HG03460 (cell line): ENCODE results near the gene CXCL8.
"Not testable (repeated sequence)": the region's sequence is repeated elsewhere in the genome, so short reads cannot be mapped to it uniquely, and the experiment has no call there.

Experiments used
- ATAC-seq: cut with Tn5 transposase; IDR thresholded peaks from one replicate; pipeline ENCODE4 v1.9.1; 2021; ENCODE audit not compliant: unreplicated experiment

The CXCL8 gene

DNA sequence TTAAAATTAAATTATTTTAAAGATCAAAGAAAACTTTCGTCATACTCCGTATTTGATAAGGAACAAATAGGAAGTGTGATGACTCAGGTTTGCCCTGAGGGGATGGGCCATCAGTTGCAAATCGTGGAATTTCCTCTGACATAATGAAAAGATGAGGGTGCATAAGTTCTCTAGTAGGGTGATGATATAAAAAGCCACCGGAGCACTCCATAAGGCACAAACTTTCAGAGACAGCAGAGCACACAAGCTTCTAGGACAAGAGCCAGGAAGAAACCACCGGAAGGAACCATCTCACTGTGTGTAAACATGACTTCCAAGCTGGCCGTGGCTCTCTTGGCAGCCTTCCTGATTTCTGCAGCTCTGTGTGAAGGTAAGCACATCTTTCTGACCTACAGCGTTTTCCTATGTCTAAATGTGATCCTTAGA is at the start of gene CXCL8:
TSS of gene CXCL8 (plus strand) at position 217 of the 426 bp plus-strand sequence. CDS start at position 307, 90 bp downstream.
- ATAC-seq, result peak; percentile 56

DNA sequence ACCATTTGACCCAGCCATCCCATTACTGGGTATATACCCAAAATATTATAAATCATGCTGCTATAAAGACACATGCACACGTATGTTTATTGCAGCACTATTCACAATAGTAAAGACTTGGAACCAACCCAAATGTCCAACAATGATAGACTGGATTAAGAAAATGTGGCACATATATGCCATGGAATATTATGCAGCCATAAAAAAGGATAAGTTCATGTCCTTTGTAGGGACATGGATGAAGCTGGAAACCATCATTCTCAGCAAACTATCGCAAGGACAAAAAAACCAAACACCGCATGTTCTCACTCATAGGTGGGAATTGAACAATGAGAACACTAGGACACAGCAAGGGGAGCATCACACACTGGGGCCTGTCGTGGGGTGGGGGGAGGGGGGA is 49.2 kb upstream of the CXCL8 start:
- not testable (repeated sequence) for ATAC-seq

DNA sequence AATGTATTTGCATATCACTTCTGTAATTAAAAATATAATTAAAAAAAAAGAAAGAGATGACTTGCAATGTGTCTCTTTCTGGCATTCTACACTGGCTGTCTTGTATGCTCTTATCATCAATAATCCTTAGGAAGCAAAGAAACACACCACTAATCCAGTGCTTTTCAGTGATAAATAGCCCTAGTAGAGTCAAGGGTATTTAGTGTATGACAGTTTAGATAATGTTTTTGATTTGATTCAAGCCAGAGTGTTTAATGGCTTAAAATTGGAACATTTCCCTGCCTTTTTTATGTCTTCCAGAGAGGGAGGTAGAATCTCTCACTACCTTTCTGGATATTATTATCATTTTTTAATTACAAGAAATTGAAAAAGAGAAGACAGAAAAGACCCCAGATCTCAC is 48.6 kb upstream of the CXCL8 start:
- no peak for ATAC-seq

DNA sequence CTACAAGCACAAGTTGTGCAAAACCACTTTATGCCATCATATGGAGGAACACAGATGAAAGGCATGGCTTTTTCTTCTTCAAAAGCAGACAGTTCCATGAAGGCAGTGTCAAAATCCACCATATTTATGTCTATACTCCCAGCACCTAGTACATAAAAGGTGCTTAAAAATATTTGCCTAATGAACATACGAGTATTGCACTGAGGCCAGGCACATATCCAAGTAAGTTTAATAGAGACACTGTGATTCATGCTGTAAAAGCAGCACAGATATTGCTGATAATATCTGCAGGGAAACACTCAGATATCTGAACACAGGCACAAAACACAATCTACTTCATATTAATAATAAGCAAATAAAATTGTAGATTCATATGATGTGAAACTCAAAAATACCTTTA is 48.1 kb upstream of the CXCL8 start:
- no peak for ATAC-seq

DNA sequence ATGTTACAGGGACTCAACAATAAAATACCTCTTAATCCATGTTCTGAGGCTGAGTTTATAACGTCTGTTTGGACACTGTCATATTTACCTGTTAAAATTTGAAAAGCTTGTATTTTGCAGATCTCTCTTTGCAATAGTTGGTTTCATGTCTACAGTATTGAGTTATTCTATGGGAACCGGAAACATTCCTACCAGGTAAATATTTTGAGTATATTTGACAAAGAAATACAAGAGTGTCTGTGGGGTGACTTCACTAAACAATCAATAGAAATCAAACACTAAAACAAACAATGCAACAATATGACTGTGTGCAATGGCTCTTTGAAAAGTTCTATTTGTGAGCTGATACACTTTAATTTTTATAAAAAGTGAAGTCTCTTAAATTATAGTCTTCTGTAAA is 47.7 kb upstream of the CXCL8 start:
- ATAC-seq, result no peak

DNA sequence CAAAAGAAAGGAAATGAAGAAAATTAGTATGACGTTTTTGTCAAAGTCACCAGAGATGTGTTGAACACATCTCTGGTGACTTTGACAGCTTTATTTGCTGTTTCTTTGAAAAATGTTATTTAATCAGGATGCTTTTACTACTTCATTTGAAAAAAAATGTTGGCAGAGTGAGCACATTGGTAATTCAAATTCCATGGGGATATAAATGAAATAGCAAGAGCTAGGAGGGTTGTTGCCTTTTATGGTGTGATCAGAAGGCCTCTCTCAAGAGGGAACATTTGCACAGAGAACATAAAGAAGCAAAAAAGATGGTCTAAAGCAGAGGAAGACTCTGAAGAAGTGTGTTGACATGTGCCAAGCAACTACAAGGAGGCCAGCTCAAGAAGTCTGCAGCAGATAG is 46.6 kb upstream of the CXCL8 start:
- ATAC-seq, result no peak

DNA sequence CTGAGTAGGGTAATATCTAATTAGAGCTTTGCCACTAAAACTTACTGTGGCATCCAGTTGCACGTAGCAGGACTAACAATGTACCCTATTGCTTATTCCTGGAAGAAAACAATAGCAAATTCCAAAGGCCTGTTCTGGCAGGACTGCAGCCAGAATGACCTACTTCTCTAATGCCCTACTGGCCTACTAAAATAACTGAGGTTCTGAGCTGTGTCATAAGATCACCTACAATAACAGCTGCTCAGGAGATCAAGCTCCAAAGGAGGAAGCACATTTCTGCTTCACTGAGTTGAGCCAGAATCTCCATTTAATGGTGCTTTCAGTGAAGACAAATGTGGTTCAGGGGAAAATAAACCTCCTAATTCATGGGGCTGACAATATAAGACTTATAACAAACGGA is 42.2 kb upstream of the CXCL8 start:
- no peak for ATAC-seq

DNA sequence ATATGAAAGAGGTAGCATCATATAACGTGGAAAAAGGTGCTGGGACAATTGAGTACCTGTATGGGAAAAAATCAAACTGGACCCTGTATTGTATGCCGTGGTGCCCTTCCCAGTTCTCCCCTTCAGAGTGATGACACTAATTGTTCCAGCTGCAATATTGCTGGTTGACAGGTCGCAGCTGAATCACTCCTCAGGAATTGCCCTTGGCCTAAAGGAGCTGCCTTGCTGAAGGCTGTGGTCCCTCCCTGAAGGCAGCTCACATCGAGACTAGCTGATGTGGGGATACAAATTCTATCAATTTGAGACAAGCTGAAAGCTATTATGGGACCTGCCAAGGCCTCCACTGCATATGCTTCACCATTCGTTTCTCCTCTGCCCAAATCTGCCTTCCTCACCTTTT is 39.3 kb upstream of the CXCL8 start:
- no peak for ATAC-seq

DNA sequence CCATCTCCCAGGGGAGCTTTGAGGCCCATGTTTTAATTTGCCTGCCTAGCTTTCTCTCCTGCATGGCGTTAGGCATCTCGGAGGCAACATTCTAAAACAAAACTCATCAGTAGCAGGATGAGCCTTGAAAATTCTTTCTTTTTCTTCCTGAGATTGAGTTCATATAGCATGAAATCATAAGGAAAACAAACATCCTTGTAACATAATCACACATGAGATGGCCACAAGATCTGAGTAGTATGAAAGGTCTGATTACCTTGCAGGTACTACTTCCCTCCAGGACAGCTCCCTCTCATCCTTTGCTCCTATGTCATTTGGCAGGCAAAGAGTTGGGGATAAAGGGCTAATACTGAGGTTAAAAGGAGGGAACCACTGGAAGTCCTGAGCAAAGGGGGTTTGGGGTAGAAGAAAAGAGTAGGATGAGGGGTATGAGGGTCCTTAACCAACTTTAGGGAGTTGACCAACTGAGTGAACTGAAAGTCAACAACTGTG is 37.5 kb upstream of the CXCL8 start:
- no peak for ATAC-seq

DNA sequence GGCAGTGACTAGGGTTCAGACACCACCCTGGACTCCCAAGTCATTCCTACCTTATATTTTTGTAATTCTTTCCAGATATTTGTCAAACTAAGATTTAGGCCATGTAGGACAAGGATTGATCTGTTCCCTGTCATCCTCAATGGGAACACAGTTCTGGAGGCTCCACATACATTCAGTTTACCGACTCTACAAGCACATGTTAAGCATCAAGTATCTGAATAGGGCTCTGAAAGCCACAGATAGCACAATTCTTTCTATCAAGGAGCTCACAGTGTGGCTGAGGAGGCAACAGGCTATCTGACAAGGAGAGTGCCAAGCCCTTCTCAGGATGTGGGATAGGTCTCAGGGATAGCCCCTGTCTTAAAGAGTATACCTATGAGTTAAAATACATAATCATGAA is 37.0 kb upstream of the CXCL8 start:
- ATAC-seq, result no peak

DNA sequence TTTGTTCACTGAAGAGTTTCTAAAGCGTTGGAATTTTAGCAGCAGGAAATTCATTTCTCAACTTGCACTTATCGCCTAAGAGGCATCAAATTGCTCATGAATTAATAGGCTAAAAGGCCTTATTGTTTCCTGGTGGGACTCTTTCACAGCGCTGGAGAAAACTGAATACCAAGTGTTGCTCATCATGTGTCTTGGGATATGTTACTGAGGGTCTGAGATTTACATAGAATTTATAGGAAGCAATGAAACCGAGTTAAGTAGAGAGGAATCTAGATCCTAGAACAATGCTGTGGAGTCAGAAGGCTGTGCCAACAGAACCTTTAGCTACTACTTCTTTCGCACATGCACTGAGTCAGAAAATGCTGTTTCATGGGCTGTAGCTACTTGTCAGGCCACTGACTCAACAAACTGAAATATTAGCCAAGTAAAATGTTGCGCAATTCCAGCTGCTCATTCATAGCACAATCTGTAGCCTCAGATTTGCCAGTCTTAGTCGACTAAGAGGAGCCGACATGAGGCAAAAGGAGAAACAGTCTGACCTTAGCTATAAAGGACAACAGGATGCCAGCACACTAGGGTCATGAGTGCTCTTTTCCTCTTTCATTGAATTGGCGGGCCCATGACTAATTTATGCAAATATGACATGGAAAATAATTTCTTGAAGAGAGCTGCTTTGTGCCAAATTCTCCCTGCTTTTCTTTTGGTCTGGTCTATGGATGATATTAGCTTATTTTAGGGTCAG is 35.9 kb upstream of the CXCL8 start:
- no peak for ATAC-seq

DNA sequence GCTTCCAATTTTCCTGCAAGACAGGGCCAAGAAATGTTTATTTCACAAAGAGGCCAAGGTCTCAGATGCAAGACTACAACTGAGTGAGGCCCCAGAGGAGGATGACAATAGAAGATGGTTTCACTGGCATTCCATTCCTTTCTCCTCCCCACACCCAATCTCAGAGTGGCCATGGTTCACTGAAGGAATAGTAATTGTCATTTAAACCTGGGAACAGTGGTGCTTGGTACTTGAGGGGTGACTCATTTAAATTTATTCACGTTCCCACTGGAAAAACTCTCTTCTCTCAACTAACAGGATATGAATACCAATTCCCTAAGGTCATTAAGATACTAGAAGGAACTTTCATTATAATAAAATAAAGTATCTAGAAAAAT is 35.3 kb upstream of the CXCL8 start:
- ATAC-seq, result no peak

DNA sequence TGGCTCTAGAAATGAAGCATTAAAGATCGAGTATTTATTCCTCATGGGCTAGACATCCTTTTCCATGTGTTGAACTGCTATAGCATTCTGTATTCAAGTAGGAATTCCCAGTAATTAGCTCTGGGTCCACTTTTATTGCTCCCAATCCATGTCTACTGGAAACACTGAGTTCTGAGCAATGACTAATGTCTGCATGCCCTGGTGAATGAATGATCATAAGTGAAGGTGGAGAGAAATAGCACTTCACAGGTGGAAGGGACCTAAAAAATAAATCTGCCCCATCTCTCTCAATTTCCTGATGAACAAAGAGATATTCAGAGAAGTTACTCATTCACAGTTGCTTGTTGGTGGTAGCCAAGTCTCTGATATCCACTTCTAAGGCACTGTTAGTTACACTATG is 34.6 kb upstream of the CXCL8 start:
- ATAC-seq, result no peak

DNA sequence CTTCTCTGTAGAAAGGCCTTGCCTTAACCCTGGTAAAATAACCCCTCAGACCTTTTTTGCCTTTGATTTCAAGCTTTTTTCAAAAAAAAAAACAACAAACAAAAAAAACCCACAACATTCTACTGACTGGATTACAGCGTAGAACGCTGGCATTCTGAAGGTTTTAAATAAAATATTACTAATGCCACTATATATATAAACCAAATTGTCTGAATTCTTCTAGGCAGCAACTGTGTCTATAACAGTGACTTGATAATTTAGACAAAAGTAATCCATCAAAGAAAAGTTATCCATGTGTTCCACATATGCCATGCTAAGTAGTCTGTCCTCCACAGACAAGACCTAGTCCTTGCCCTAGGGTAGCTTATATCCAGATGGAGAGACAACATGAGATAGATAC is 33.6 kb upstream of the CXCL8 start:
- no peak for ATAC-seq

DNA sequence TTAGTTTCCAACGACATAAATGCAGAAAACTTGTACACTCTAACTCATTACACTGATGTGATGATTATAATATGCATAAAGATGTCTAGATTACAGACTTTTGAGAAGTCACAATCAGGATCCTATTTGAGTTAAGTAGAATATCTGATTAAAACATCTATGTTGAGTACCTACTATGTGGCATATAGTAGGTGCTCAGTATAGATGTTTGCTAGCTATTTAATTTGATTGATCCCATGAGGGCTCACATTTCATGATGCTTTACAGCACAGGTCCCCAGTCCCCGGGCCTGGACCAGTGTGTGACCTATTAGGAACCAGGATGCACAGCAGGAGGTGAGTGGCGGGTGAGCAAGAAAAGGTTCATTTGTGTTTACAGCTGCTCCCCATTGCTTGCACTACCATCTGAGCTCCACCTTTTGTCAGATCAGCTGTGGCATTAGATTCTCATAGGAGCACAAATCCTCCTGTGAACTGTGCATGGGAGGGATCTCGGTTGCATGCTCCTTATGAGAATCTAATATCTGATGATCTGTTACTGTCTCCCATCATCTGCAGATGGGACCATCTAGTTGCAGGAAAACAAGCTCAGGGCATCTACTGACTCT is 33.0 kb upstream of the CXCL8 start:
- ATAC-seq, result no peak

DNA sequence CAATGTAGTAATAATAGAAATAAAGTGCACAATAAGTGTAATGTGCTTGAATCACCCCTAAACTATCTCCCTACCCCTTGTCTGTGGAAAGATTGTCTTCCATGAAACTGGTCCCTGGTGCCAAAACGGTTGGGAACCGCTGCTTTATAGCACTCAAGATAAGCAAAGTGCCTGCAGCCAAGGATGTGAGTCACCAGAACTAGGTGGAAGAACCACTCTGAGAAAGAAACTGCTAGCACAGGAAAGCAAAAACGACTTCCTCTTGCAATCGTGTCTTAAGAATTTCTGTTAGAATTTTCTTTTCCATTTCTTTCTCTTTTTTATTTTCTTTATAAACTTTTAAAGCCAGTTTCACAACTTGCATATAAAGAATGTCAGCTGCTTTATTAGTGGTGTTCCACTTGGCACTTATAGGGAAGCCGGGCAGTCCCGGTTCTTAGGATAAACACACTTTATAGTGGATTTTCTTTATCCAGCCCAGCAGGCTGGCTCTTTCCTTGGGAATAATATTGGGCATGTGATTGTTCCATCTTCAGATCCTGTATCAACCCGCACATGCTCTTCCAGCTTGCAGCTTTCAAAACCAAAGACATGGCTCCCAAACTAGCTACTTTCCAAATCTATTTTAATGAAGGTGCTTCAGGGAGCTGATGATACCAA is 32.3 kb upstream of the CXCL8 start:
- no peak for ATAC-seq

DNA sequence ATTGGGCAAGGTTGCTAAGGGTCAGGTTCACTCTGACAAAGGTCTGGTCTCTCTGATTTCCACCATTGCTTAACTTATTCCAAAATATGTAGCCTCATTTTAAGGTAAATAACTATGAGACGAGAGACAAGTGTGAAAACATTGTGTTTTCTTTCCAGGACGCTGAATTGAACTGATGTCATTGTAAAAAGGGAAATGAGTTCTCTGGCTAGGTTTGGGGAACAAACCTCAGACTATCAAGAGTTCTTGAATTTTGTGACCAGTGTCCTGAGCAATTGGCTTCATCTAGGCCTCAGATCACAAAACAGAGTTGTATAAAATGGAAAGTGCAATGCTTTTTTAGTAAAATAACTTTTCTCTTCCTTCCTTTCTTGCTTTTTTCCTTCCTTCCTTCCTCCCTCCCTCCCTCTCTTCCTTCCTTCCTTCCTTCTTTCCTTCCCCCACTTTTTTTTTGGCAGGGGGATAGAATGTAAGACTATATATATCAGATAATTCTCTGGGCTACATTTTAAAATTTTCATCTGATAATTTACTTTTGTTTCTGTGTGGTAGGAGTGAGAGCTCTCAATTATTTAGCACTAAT is 30.8 kb upstream of the CXCL8 start:
- no peak for ATAC-seq

DNA sequence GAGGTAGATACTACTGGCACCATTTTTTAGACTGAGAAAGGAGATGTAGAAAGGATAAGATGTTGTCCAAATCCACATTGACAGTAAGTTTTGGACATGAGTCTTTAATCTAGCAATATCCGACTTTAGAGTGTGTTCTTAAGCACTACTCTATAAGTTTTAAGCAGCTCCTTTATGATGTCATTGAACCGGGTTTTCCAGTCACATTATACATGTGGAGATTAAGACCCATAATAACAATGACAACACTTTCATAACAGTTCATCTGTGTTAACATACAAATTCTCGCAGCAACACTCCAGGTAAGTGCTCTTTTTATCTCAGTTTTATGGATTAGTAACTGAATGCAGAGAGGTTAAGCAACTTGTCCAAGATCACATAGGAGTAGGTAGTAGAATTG is 30.3 kb upstream of the CXCL8 start:
- ATAC-seq, result no peak

DNA sequence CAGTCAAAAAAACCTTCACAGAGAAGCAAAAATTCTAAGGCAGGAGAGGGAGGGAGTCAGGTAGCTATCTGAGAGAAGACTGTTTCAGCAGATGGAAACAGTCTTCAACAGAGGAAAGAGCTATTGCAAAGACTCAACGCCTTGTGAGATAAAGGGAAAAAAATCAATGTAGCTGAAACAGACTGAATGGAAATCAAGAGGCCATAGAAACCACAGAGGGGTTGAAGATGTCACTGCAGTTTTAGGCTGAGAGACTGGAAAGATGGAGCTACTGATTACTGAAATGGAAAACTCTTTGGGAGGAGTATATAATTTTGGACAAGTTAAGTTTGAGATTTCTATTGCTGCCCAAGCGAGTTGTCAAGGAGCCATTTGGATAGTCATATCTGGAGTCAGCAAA is 28.4 kb upstream of the CXCL8 start:
- no peak for ATAC-seq

DNA sequence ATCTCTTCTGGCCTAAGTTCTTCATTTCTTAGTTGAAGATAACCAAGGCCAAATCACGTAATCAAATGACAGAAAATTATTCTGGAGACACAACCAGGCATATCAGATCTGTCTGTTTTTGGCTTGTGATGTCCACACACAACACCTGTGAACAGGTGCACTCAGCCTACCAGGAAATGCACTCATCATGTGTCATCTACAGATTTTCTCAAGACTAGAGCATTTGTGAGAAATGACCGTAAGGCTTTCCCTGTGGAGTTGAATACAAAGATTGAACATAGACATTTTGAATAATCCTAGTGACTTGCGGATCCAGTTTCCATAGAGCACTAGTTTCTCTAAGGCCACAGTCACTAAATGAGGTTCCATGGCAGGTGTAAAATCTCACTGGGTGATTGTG is 26.7 kb upstream of the CXCL8 start:
- no peak for ATAC-seq

DNA sequence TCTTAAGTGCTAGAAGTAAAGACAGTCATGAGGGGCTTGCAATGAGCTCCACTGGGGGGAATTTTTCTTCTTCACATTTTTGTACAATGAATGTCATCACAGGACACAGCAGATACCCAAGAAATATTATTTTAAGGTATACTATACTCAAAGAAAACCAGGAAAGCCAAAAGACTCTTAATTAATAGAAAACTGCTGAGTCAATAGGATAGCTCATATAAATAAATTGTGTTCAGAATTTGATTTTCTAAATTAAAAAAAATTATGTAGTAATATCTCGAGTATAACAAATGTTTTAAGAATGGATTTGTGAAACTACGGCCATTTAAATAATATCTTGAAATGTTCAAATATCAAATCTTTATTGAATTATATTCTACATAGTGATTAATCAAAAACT is 25.7 kb upstream of the CXCL8 start:
- ATAC-seq, result no peak

DNA sequence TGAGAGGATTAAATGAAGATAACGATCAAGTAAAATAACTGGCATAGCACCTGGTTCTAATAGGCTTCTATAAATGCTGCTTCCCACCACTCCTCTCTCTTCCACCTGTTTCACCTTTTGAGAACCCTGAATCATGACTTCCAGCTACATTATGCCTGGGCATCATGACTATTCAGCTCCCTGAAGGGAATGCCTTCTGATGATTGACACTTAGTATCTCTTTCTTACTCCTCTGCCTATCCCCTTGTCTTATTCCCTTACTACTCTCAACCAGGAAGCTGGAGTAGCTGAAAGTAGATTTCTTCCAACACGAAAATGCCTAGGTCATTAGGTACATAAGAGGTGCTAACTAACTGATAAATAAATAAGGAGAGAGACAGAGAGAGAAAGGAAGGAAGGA is 24.7 kb upstream of the CXCL8 start:
- no peak for ATAC-seq
